ENCODE results near the gene PRSS12.

DNA sequence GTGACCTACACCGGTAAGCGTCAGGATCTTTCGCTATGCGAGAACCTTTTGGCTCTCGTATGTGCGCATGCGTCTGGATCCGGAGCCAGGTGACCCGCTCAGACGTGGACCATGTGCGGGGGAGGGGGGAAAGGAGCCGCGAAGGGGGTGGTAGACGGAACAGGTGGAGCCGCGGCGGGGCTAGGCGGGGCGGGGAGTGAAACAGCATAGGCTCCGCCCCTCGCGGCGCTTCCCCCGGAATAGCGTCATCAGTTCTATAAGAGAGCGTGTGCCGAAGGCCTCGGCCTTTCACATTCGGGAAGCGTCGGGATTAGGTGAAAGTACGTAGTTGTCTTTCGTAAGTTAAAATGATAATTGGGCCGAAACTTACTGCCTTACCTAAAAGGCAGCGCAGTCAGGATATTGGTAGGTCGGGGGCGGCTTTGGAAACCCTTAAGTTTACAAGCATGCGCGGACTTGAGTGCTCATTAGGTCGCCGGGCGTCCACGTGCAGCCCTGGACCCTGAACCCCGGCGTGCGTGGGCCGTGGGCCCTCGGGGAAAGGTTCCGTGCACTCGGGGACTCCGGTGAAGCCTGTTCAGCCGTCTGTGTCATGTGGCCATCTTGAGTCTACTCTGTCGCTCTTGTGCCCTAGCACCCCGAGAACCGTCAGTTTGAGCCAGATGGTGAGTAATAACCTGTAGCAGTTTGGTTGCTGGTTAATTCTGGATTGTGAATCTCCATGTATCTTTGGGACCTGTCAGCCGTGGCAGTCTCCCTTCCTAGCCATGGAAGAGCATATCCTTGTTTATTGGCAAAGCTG is 74.1 kb downstream of the PRSS12 start:
- TF ChIP-seq, protein P1, sequence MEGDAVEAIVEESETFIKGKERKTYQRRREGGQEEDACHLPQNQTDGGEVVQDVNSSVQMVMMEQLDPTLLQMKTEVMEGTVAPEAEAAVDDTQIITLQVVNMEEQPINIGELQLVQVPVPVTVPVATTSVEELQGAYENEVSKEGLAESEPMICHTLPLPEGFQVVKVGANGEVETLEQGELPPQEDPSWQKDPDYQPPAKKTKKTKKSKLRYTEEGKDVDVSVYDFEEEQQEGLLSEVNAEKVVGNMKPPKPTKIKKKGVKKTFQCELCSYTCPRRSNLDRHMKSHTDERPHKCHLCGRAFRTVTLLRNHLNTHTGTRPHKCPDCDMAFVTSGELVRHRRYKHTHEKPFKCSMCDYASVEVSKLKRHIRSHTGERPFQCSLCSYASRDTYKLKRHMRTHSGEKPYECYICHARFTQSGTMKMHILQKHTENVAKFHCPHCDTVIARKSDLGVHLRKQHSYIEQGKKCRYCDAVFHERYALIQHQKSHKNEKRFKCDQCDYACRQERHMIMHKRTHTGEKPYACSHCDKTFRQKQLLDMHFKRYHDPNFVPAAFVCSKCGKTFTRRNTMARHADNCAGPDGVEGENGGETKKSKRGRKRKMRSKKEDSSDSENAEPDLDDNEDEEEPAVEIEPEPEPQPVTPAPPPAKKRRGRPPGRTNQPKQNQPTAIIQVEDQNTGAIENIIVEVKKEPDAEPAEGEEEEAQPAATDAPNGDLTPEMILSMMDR (conservative IDR thresholded peaks at IDR 0.05; ENCODE audit: low read length), result no peak
- TF ChIP-seq EZH2phosphoT487 (IDR thresholded peaks at IDR 0.05; ENCODE audit: borderline replicate concordance, low read depth, low read length), result no peak
